CD4-positive, CD25-positive, alpha-beta regulatory T cell (primary cell): Measurements from ENCODE around the gene GRM5. TPM values are rescaled to one million over a fixed set of nuclear protein-coding genes. Genes with fewer than 3 reads are reported as not detected.
"Not testable (repeated sequence)": the region's sequence is repeated elsewhere in the genome, so short reads cannot be mapped to it uniquely, and the experiment has no call there.

ENCODE experiments used
- ATAC-seq, 2 donors: fragments of 150-1000 bp; cut with Tn5 transposase; one replicate each; pipeline ENCODE4 v1.10.0; 2021; ENCODE audit warnings: low read depth in 2 of 2, moderate number of reproducible peaks in 2 of 2, moderate library complexity in 1 of 2
- DNase-seq, 3 donors: peaks; one replicate each; pipeline versions ENCODE4 v3.0.0 to v3.0.0-alpha.2; 2012 to 2022; ENCODE audit warnings: mixed read lengths in 1 of 3
- H3K27ac ChIP-seq: one replicate; pipeline ENCODE4 v1.7.0; 2013; ENCODE audit warnings: mild to moderate bottlenecking, low read length; ENCODE audit not compliant: insufficient read depth, poor library complexity, severe bottlenecking
- H3K27me3 ChIP-seq: one replicate; pipeline ENCODE4 v1.7.0; 2013; ENCODE audit warnings: low read length; ENCODE audit not compliant: control insufficient read depth, insufficient read depth
- H3K36me3 ChIP-seq: one replicate; pipeline ENCODE4 v1.7.0; 2013; ENCODE audit warnings: mild to moderate bottlenecking, low read length, moderate library complexity; ENCODE audit not compliant: control insufficient read depth, insufficient read depth
- H3K4me1 ChIP-seq: 2 replicates; pipeline ENCODE4 v1.7.0; 2013; ENCODE audit warnings: mild to moderate bottlenecking, low read length; ENCODE audit not compliant: insufficient read depth, control insufficient read depth, poor library complexity, severe bottlenecking
- H3K4me3 ChIP-seq: one replicate; pipeline ENCODE4 v1.7.0; 2013; ENCODE audit warnings: low read depth, mild to moderate bottlenecking, low read length, moderate library complexity
- H3K9me3 ChIP-seq, 2 experiments: 1 replicate in 1 of 2; 2 replicates in 1 of 2; pipeline ENCODE4 v1.7.0; 2013; ENCODE audit warnings: low read length in 2 of 2, mild to moderate bottlenecking in 1 of 2, moderate library complexity in 1 of 2; ENCODE audit not compliant: control insufficient read depth in 2 of 2
- H3K27ac Mint-ChIP-seq, 3 donors: one replicate each; pipeline ENCODE4 v1.8.0; 2020 to 2022; ENCODE audit warnings: mild to moderate bottlenecking in 3 of 3, mixed read lengths in 3 of 3, moderate library complexity in 2 of 3
- H3K27me3 Mint-ChIP-seq: one replicate; pipeline ENCODE4 v1.8.0; 2022; ENCODE audit warnings: mild to moderate bottlenecking, mixed read lengths
- H3K36me3 Mint-ChIP-seq: one replicate; pipeline ENCODE4 v1.8.0; 2020; ENCODE audit warnings: mixed read lengths
- H3K4me1 Mint-ChIP-seq, 4 donors: one replicate each; pipeline ENCODE4 v1.8.0; 2020 to 2022; ENCODE audit warnings: mixed read lengths in 4 of 4, mild to moderate bottlenecking in 1 of 4
- H3K4me3 Mint-ChIP-seq, 4 donors: one replicate each; pipeline ENCODE4 v1.8.0; 2020 to 2022; ENCODE audit warnings: mild to moderate bottlenecking in 4 of 4, mixed read lengths in 4 of 4, moderate library complexity in 3 of 4
- H3K9me3 Mint-ChIP-seq, 7 donors: one replicate each; pipeline ENCODE4 v1.8.0; 2020 to 2022; ENCODE audit warnings: mixed read lengths in 7 of 7, mild to moderate bottlenecking in 3 of 7, moderate library complexity in 2 of 7
- polyA plus RNA-seq, 4 donors: library from polyadenylated mRNA; unstranded; fragments of 300-500 nt; fragmentation: Illumina TruSeq; gene quantifications; one replicate each; pipeline ENCODE4 v1.2.3, GENCODE V29; 2021
- total RNA-seq: library from RNA; stranded (reverse); gene quantifications from one replicate; pipeline ENCODE4 v1.2.3, GENCODE V29; 2022

The GRM5 gene
- total and polyA plus RNA-seq, 5 donors from 2014 or later = not detected

DNA sequence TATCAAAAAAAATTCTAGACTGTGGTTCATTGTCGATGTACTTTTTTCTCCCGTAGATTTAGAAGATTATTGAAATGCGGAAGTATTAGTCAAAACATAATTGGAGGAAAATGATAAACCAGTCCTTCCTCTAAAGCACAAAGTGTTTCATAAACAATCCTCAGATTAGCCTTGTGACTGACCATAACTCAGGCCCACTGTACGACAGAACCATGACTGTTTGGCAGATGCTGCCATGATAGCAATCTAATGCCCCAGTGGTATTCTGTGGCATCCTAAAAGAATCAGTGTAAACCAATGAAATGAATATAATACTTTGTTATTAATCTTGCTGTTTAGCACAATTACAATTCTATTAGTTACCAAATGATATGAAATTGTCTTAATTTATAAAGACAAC lies 601.3 kb downstream of the GRM5 start:
- Mint-ChIP-seq H3K4me3 (no peak overlapping the region), H3K27me3 (peaks cover 4% of the 10 kb centered on the region), H3K4me1 (no peaks in the 10 kb centered on the region), H3K9me3 (peaks cover 0 to 8% (median 4%) of the 10 kb centered on the region in 7 donors), H3K36me3 (peaks cover 3% of the 10 kb centered on the region), H3K27ac (no peak overlapping the region)
- no peak for DNase-seq
- H3K4me3 ChIP-seq = no peak overlapping the region
- H3K4me1 ChIP-seq = no peaks in the 10 kb centered on the region
- no peaks in the 10 kb centered on the region for H3K9me3 ChIP-seq
- peaks cover 7% of the 10 kb centered on the region for H3K27me3 ChIP-seq
- H3K27ac ChIP-seq = no peak overlapping the region
- no peak for ATAC-seq
- H3K36me3 ChIP-seq = no peaks in the 10 kb centered on the region

DNA sequence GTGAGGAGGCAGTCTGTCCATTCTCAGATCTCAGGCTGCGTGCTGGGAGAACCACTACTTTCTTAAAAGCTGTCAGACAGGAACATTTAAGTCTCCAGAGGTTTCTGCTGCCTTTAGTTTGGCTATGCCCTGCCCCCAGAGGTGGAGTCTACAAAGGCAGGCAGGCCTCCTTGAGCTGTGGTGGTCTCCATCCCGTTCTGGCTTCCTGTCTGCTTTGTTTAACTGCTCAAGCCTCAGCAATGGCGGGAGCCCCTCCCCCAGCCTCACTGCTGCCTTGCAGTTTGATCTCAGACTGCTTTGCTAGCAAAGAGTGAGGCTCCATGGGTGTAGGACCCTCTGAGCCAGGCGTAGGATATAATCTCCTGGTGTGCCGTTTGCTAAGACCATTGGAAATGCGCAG lies 602.5 kb downstream of the GRM5 start:
- not testable (repeated sequence) for H3K4me3 Mint-ChIP-seq, H3K36me3 Mint-ChIP-seq, H3K9me3 Mint-ChIP-seq, H3K4me1 ChIP-seq, H3K27ac Mint-ChIP-seq, H3K9me3 ChIP-seq, H3K27me3 Mint-ChIP-seq, H3K27ac ChIP-seq, ATAC-seq, H3K27me3 ChIP-seq, H3K4me3 ChIP-seq, H3K36me3 ChIP-seq, H3K4me1 Mint-ChIP-seq, DNase-seq

DNA sequence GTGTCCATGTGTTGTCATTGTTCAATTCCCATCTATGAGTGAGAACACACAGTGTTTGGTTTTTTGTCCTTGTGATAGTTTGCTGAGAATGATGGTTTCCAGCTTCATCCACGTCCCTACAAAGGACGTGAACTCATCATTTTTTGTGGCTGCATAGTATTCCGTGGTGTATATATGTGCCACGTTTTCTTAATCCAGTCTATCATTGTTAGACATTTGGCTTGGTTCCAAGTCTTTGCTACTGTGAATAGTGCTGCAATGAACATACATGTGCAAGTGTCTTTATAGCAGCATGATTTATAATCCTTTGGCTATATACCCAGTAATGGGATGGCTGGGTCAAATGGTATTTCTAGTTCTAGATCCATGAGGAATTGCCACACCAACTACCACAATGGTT lies 607.7 kb downstream of the GRM5 start:
- H3K36me3 ChIP-seq, DNase-seq, H3K4me3 ChIP-seq, H3K27ac Mint-ChIP-seq, H3K27me3 ChIP-seq, H3K4me3 Mint-ChIP-seq, H3K27me3 Mint-ChIP-seq, H3K36me3 Mint-ChIP-seq, H3K9me3 Mint-ChIP-seq, ATAC-seq, H3K4me1 Mint-ChIP-seq, H3K27ac ChIP-seq, H3K4me1 ChIP-seq, H3K9me3 ChIP-seq: not testable (repeated sequence)

DNA sequence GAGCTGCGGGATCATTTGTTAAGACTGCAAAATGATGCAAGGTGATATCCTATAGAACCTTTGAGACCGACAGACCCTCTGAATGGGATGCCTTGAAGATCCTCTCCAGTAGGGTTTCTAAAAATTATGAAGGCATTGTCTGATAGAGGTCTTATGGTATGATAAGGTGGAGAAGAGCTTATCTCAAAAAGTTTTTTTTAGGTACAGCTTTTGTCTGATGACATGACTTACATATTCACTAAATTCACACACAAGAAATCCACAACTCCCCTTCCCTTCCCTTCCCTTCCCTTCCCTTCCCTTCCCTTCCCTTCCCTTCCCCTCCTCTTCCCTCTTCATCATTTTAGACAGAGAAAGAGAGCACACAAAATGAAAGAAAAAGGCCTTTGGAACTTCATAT lies 609.8 kb downstream of the GRM5 start:
- Mint-ChIP-seq H3K4me3 (no peak overlapping the region), H3K27me3 (peaks cover 5% of the 10 kb centered on the region), H3K27ac (no peak overlapping the region), H3K9me3 (peaks cover 0 to 5% (median 2%) of the 10 kb centered on the region in 7 donors), H3K4me1 (peaks cover 0 to 6% (median 0%) of the 10 kb centered on the region in 4 donors), H3K36me3 (no peaks in the 10 kb centered on the region)
- H3K9me3 ChIP-seq = no peaks in the 10 kb centered on the region
- DNase-seq (no peak), ATAC-seq (no peak)
- H3K36me3 ChIP-seq = no peaks in the 10 kb centered on the region
- H3K27ac ChIP-seq = no peak overlapping the region
- H3K4me1 ChIP-seq = no peaks in the 10 kb centered on the region
- no peak overlapping the region for H3K4me3 ChIP-seq
- H3K27me3 ChIP-seq = peaks cover 12% of the 10 kb centered on the region

DNA sequence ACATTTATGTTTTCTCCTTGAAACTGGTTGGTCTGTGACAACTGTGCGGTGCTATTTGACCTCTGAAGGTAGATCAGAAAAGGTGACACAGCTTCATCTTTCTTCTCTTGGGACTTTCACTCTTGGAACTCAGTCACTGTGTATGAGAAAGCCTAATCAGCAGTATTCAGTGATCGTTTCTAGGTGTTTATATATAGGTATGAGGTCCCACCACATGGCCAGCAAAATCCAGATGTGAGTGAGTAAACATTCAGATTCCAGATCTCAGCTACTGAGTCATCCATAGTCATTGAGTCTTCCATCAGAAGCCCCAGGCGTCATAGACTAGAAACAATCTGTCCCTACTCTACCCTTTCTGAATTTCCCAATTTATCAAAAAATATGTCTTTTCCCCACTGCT lies 610.9 kb downstream of the GRM5 start:
- ATAC-seq (no peak), DNase-seq (no peak)
- Histone ChIP-seq H3K4me3 (no peak overlapping the region), H3K36me3 (no peaks in the 10 kb centered on the region), H3K4me1 (no peaks in the 10 kb centered on the region), H3K27me3 (peaks cover 12% of the 10 kb centered on the region), H3K9me3 (no peaks in the 10 kb centered on the region), H3K27ac (no peak overlapping the region)
- H3K36me3 Mint-ChIP-seq = no peaks in the 10 kb centered on the region
- no peak overlapping the region for H3K4me3 Mint-ChIP-seq
- H3K4me1 Mint-ChIP-seq = peaks cover 0 to 6% (median 0%) of the 10 kb centered on the region in 4 donors
- peaks cover 0 to 5% (median 2%) of the 10 kb centered on the region in 7 donors for H3K9me3 Mint-ChIP-seq
- no peak overlapping the region for H3K27ac Mint-ChIP-seq
- H3K27me3 Mint-ChIP-seq = peaks cover 5% of the 10 kb centered on the region

Other genes with a start within 250 kb of the GRM5 start
- gene TYR, start 111.9 kb upstream of the GRM5 start, total RNA-seq = not detected
- not detected for gene TYR, start 111.9 kb upstream of the GRM5 start, polyA plus RNA-seq